DOHH2 (cell line): ENCODE results near the gene PLCG2.

Source experiments
- CTCF ChIP-seq: fragments of 200-600 bp; sonication (generic); IDR thresholded peaks from one replicate; pipeline ENCODE4 v1.5.1; 2014; ENCODE audit warnings: antibody characterized with exemption, mild to moderate bottlenecking, low read depth, low read length; ENCODE audit not compliant: poor library complexity, severe bottlenecking
- EZH2phosphoT487 ChIP-seq: fragments of 200-600 bp; sonication (generic); IDR thresholded peaks from 2 replicates; pipeline ENCODE4 v1.6.1; 2017; ENCODE audit warnings: borderline replicate concordance, mild to moderate bottlenecking, antibody characterized with exemption, low read length, moderate library complexity, mixed read lengths

GRCh38 chr16:81929841-81930240 is 150.8 kb downstream of the PLCG2 start:
- TF ChIP-seq CTCF = no peak
- TF ChIP-seq EZH2phosphoT487 = no peak
